ENCODE measurements around the gene FXYD4. TPM values are rescaled to one million over a fixed set of nuclear protein-coding genes. Genes with fewer than 3 reads are reported as not detected.
A peak's percentile ranks its signal among the peaks of the same experiment; 100 is the strongest.

The FXYD4 gene
- polyA plus RNA-seq, 3 donors = 0.22 to 5.5 (median 0.54) TPM

DNA sequence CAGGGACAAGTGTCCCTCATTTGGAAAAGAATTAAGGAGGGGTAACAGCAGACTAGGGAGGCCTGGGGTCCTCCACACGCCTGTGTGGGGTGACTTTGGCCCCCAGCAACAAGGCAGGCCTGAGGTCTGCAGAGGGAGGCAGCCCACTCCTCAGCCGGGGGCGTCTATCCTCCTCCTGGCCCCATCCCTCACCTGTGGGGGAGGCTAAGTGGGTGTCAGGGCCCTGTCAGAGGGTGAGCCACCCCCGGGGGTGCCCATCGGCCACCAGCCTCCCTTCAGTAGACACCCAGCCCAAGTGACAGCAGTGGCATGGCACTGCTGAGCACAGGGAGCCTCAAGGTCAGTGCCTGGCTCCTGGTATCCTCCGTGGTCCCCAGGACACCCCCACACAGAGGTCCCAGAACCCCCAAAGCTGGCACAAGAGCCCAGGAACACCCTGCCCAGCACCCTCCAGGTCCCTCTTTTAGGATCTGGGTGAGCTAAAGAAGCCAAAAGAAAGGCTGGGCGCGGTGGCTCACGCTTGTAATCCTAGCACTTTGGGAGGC is 693 bp upstream of the FXYD4 start:
- no peak for DNase-seq (ENCODE audit: extremely low read depth in 1 of 11, low read depth in 9 of 11, low spot score in 4 of 11)

GRCh38 chr10:43372765-43373361 is 1.4 kb downstream of the FXYD4 start:
- DNase-seq (ENCODE audit: extremely low read depth in 1 of 11, low read depth in 9 of 11, low spot score in 4 of 11) = no peak

GRCh38 chr10:43373461-43373860 is 2.0 kb downstream of the FXYD4 start:
- no peak for DNase-seq (ENCODE audit: extremely low read depth in 1 of 11, low read depth in 9 of 11, low spot score in 4 of 11)

GRCh38 chr10:43374194-43374593 is 2.8 kb downstream of the FXYD4 start:
- no peak for DNase-seq (ENCODE audit: extremely low read depth in 1 of 11, low read depth in 9 of 11, low spot score in 4 of 11)

GRCh38 chr10:43375401-43376020 is 4.1 kb downstream of the FXYD4 start:
- DNase-seq (ENCODE audit: extremely low read depth in 1 of 11, low read depth in 9 of 11, low spot score in 4 of 11) = no peak

DNA sequence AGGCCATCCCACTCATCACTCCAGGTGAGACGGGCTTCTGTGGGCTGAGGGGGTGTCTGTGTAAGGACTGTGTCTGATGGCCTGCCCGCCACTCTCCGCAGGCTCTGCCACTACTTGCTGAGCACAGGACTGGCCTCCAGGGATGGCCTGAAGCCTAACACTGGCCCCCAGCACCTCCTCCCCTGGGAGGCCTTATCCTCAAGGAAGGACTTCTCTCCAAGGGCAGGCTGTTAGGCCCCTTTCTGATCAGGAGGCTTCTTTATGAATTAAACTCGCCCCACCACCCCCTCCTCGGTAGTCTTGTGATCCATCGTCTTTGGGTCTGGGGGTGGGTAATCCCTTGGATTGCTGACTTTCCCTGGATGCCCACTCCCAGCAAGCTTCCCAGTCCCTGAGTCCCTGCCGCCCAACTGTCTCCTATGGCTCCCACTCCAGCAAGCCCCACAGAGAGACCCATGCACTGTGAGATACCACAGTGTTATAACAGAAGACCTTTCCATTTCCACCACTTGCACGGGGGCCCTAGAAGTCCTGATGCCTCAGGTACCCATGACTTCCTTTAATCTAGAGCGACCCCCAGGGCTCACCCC is 4.7 kb downstream of the FXYD4 start:
- DNase-seq (ENCODE audit: extremely low read depth in 1 of 11, low read depth in 9 of 11, low spot score in 4 of 11) = no peak

GRCh38 chr10:43376828-43377423 is 5.5 kb downstream of the FXYD4 start:
- DNase-seq (ENCODE audit: extremely low read depth in 1 of 11, low read depth in 9 of 11, low spot score in 4 of 11) = no peak

- peak in 3 of 11 donors; percentile 41 to 49 (median 44) for DNase-seq (ENCODE audit: extremely low read depth in 1 of 11, low read depth in 9 of 11, low spot score in 4 of 11)
Observed at GRCh38 chr10:43377424-43377883, 6.0 kb downstream of the FXYD4 start.

- DNase-seq (ENCODE audit: extremely low read depth in 1 of 11, low read depth in 9 of 11, low spot score in 4 of 11) = no peak
Observed at GRCh38 chr10:43380610-43381222, 9.3 kb downstream of the FXYD4 start.

GRCh38 chr10:43383204-43383971 is 12.0 kb downstream of the FXYD4 start:
- DNase-seq (ENCODE audit: extremely low read depth in 1 of 11, low read depth in 9 of 11, low spot score in 4 of 11) = no peak

- no peak for DNase-seq (ENCODE audit: extremely low read depth in 1 of 11, low read depth in 9 of 11, low spot score in 4 of 11)
Observed at GRCh38 chr10:43384252-43385221, 13.1 kb downstream of the FXYD4 start.

DNA sequence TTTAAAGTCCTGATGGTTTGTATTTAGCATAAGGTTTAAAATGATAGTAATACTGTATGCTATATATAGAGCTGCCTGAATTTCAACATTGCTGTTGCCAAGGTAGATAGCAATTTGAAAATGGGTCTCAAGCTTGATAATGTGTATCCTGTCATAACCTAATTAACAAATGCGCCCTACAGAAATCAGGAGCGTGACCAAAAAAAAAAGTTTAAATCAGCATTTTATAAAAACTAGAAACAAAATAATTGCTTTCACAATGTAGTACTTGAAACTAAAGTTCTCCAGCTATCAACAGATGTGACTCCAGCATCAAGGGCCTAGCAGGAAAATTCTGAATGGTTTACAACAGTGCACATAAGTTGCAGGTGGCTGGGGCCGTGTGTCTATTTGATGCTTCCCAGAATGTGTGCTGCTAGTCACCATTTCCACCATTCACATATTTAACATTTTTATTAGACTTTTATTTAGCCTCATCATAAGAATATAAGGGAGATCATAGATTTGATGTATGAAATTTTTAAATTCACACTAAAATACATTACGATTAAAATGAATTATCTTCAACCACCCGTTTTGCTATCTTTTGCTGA is 14.1 kb downstream of the FXYD4 start:
- no peak for DNase-seq (ENCODE audit: extremely low read depth in 1 of 11, low read depth in 9 of 11, low spot score in 4 of 11)

GRCh38 chr10:43386549-43386948 is 15.1 kb downstream of the FXYD4 start:
- DNase-seq (ENCODE audit: extremely low read depth in 1 of 11, low read depth in 9 of 11, low spot score in 4 of 11) = no peak

GRCh38 chr10:43386981-43387677 is 15.7 kb downstream of the FXYD4 start:
- DNase-seq (ENCODE audit: extremely low read depth in 1 of 11, low read depth in 9 of 11, low spot score in 4 of 11) = no peak

- DNase-seq (ENCODE audit: extremely low read depth in 1 of 11, low read depth in 9 of 11, low spot score in 4 of 11) = no peak
Observed at GRCh38 chr10:43387678-43388032, 16.2 kb downstream of the FXYD4 start.

DNA sequence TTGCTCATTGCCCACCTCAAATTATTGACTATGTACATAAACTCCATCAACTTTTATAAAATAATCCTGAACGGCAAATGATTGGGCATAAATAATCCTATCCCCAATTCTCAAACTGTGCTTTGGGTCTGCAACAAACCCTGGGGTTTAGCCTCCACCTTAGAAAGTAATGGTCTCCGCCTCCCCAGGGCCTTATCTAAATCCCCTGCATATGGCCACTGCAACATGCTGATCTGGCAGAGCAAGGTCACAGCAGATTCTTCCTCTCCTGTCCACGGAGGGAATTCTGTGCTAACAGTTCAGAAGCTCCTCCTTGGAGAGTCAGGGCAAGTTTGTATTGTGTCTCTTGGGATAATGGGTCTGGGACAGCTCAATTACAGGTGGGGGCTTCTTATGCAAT is 18.4 kb downstream of the FXYD4 start:
- no peak for DNase-seq (ENCODE audit: extremely low read depth in 1 of 11, low read depth in 9 of 11, low spot score in 4 of 11)

- no peak for DNase-seq (ENCODE audit: extremely low read depth in 1 of 11, low read depth in 9 of 11, low spot score in 4 of 11)
Observed at GRCh38 chr10:43390333-43390732, 18.9 kb downstream of the FXYD4 start.

Data from renal cortex interstitium (tissue), 11 donors.